Hepatocyte (in vitro differentiated cells): ENCODE measurements around the gene FBXO21.

Experiments
- EZH2 ChIP-seq: fragments of 200-600 bp; sonication (generic); IDR thresholded peaks from 2 replicates; pipeline ENCODE4 v1.6.1; 2016; ENCODE audit warnings: antibody characterized with exemption, mild to moderate bottlenecking, borderline replicate concordance
- EZH2phosphoT487 ChIP-seq: fragments of 200-600 bp; sonication (generic); IDR thresholded peaks from one replicate; pipeline ENCODE4 v1.6.1; 2018; ENCODE audit warnings: antibody characterized with exemption, mild to moderate bottlenecking, low read depth, moderate library complexity; ENCODE audit not compliant: unreplicated experiment, severe bottlenecking
- TF ChIP-seq, protein P1 (sequence below): fragments of 200-600 bp; sonication (generic); IDR thresholded peaks from 2 replicates; pipeline ENCODE4 v1.5.1; 2016; ENCODE audit warnings: antibody characterized with exemption, mild to moderate bottlenecking; ENCODE audit not compliant: poor library complexity

DNA sequence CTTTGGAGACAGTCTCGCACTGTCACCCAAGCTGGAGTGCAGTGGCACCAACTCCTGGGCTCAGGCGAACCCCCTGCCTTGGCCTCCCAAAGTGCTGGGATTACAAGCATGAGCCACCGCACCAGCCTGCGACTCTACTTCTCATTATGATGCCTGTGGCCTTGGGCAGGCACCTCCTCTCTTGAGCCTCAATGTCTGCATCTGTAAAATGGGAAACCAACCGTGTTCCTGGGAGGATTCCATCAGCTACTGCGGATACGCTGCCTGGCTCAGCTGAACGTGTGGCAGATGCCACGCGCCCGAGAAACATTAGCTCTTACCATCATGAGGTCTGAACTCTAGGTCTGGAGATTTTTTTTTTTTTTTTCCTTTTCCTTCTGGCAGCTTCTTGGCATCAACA lies 96.8 kb downstream of the FBXO21 start:
- TF ChIP-seq, protein P1, sequence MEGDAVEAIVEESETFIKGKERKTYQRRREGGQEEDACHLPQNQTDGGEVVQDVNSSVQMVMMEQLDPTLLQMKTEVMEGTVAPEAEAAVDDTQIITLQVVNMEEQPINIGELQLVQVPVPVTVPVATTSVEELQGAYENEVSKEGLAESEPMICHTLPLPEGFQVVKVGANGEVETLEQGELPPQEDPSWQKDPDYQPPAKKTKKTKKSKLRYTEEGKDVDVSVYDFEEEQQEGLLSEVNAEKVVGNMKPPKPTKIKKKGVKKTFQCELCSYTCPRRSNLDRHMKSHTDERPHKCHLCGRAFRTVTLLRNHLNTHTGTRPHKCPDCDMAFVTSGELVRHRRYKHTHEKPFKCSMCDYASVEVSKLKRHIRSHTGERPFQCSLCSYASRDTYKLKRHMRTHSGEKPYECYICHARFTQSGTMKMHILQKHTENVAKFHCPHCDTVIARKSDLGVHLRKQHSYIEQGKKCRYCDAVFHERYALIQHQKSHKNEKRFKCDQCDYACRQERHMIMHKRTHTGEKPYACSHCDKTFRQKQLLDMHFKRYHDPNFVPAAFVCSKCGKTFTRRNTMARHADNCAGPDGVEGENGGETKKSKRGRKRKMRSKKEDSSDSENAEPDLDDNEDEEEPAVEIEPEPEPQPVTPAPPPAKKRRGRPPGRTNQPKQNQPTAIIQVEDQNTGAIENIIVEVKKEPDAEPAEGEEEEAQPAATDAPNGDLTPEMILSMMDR, result no peak
- TF ChIP-seq EZH2phosphoT487 (no peak), EZH2 (no peak)
